IPS-NIHi11 (cell line): Measurements from ENCODE around the gene MOSPD2.

Experiments
- DNase-seq: peaks from one replicate; pipeline ENCODE4 v3.0.0; 2012; ENCODE audit warnings: mixed read lengths, low spot score

Gene MOSPD2

DNA sequence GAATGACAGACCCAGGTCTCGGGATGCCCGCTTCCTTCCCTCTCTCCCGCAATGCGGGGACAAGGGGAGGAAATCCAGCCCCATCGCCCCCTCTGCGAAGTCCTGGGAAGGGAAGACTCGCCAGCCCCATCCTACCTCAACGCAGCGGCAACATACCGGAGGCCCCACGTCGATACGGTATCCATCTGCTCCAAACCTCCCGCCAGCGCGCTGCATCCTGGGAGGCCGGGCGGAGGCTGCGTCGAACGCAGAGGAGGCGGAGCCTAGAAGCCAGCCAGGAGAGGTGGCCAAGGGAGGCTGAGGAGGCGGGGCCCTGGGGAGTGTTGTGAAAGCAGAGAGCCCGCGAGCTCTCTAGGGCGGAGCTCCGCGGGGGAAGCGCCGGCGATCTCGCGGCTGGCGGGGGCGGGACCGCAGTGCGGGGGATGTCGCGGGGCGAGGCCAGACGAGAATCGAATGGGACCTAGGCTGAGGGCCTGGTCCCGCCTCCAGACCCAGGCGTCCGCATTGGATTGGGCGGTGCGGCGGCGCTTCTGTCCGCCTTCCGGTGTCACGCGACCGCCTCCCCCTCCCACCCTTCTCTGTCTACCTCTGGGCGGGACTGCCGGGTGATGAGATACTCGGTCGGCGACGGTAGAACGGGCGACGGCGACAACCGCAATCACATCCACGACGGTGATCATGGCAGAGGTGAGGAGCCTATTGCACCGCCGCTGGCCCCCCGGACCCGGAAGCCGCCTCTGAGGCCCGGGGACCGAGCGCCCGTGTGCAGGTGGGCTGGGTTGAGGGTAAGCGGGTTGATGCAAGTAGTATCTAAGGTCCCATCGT is at the start of gene MOSPD2, which contains the start of gene FANCB:
TSS of gene MOSPD2 (plus strand) at position 571 of the 825 bp plus-strand sequence. CDS start at position 679, 108 bp downstream.
TSS of gene FANCB (minus strand) at position 219 of the 825 bp plus-strand sequence. CDS start 7,559 bp downstream, outside the sequence.
- peak; percentile 88 for DNase-seq

DNA sequence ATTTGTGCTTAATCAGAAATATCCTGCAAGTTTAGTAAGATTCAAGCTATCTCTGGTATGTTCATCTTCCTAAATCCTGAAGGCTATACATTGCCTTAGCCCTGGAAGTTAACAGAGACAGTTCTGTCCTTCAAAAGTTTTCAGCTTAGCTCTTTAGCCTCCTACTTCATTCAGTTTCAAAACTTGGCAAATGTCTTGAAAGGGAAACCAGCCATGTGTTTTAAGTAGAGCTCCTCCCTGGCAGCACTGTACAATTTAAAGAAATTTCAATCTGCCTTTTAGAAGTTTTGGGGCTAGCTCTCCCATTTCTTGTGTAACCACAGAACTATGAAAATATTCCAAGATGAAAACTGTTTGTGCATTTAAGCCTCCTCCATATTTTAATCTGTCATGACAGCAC is 47.4 kb upstream of the MOSPD2 start:
- no peak for DNase-seq

DNA sequence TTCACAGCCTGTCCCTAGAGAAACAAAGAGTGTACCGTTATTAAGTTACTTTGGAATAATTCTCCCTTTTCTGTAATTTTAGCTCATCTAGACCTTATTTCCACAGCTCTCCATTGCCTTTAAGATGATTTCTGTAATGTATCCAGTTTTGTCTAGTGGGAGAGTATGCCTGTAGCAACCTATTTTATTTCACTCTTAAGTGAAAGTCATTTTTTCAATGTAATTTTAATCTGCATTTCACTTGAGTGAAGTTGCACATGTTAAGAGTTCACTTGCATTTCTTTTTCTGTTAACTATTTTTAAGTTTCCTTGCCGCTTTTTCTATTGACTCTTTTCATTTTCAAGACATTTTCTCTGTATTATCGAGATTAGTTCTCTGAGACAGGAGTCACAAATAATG is 46.9 kb upstream of the MOSPD2 start:
- DNase-seq: no peak

DNA sequence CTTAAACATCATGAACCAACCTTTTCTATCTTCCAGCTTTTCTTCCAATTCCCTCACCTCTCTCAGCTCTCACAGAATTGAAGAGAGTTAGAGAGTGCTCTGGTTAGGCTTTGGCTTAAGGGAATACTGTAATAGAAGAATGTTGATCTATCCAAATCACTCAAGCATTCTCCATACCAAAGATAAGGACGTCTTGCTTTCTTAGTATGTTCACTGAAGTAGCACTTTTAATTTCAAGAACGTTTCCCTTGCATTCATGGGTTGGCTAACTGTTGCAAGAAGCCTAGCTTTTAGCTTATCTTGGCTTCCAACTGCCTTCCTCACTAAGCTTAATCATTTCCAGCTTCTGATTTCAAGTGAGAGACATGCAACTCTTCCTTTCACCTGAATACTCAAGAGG is 43.6 kb upstream of the MOSPD2 start:
- no peak for DNase-seq

DNA sequence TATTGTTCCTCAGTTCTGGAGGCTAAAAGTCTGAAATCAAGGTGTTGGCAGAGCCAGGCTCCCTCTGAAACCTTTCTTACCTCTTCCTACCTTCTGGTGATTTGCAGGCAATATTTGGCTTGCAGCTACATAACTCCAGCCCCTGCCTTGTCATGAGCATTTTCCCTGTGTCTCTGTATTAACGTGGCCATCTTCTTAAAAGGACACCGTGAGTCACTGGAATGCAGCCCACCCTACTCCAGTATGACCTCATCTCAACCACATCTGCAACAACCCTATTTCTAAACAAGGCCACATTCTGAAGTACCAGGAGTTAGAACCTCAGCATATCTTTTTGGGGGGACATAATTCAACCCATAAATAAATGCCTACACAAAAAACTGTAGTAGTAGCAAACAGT is 41.1 kb upstream of the MOSPD2 start:
- DNase-seq: no peak

DNA sequence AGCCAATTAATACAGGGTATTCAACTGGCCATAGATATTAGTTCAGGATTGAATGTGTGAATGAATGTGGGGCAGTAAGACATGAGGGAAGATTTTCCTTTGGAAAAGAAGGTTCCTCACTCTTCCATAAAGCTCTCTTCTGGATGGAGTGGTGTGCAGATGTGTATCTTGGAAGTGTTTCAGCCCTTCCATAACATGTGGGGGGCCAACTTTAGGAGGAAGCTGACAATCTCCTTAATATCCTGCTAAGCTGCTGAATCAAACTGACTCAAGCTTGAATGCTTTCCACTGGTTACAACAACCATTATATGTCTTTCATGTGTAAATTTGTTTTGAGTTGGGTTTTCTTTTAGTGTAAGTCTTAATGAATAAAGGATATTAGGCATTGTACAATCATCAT is 40.6 kb upstream of the MOSPD2 start:
- DNase-seq: no peak

GRCh38 chrX:14837155-14837554 is 36.1 kb upstream of the MOSPD2 start:
- DNase-seq: no peak

GRCh38 chrX:14843666-14844065 is 29.6 kb upstream of the MOSPD2 start:
- DNase-seq: no peak

GRCh38 chrX:14851526-14851925 is 21.7 kb upstream of the MOSPD2 start:
- no peak for DNase-seq

GRCh38 chrX:14864631-14865030 is 8.6 kb upstream of the MOSPD2 start:
- DNase-seq: no peak

DNA sequence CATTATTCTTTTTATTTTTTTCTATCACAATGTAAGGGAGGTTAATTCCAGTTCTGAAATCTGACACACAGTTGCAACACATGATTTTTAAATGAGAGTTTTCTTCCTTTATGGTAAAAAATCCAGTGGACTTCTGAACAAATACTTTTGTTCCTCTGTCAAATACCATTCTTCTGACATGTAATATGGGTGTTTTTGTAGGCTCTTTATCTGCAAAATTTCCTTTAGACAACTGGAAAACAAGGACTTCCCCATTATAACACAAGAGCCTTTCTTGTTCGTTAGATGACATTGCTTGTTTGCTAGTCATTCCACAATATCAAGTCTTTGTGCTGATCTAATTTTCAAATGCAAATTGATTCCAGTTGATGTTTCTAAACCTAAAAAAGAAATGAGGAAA is 8.0 kb upstream of the MOSPD2 start:
- no peak for DNase-seq

DNA sequence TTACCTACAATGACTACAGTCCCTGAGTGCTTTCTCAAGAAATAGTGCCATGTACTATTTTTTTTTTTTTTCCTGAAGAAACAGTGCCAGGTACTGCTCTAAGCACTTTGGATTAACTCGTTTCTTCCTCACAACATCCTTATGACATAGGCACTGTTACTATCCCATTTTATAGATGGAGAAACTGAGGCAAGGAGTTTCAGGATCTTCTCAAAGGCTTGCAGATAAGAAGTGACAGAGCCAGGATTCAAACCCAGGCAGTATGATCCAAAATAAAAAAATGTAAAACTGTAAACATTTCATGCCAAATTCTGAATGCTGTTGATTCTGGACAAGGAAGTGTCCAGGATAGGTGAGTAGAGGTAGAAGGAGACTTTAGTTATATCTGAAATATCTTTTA is 1.5 kb upstream of the MOSPD2 start:
- no peak for DNase-seq

DNA sequence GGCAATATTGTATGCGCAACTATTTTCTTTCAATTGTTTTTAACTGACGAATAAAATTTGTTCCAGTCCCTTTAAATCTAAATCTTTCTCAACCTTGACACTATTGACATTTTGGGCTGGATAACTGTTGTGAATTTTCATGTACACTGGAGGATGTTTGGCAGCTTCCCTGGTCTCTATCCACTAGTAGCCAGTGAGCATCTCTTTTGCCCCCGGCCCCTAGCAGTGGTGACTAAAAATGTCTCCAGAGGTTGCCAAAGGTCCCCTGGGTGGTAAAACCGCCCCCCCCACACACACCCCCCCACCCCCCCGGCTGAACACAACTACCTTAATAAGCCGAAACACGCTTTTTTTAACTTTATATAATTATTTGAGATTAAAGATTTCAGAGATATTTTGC is 866 bp upstream of the MOSPD2 start:
- DNase-seq: no peak

- DNase-seq: no peak
These were observed 442 bp downstream of the MOSPD2 start for GRCh38 chrX:14873676-14874049.

- DNase-seq: no peak
These were observed 2.4 kb downstream of the MOSPD2 start for GRCh38 chrX:14875624-14876023.

DNA sequence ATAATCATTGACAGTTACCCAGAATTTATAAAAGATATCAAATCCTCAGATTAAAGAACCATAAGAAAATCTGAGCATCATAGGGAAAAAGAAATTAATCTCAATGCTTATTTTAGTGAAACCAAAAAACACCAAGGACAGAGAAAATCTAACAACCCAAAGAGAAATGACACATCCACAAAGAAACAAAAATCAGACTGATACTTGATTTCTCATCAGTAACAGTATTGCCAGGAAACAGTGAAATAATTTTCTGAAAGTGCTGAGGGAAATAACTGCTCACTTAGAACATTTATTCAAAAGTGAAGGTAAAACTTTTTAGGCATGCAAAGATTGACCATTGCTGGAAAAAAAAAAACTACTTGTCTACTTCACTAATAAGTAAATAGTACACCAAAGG is 10.6 kb downstream of the MOSPD2 start:
- DNase-seq: no peak

GRCh38 chrX:14884714-14885113 is 11.5 kb downstream of the MOSPD2 start:
- no peak for DNase-seq

DNA sequence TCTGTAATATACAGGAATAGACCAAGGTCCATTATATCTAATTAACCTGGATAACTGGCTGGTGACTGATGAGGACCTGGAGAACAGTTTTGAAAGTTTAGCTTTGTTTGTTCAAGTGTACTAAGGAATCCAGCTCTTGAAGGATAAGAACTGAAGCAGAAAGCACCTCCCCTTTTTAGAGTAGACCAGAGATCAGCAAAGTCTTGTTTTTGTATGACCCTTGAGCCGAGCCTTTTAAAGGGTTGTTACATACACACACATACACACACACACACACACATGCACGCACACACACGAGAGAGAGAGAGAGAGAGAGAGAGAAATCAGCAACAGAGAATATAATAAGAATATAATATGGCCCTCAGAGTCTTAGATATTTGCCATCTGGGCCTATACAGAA is 13.0 kb downstream of the MOSPD2 start:
- DNase-seq: no peak

GRCh38 chrX:14896273-14896672 is 23.1 kb downstream of the MOSPD2 start:
- DNase-seq: no peak

- DNase-seq: no peak
These were observed 23.8 kb downstream of the MOSPD2 start for GRCh38 chrX:14897042-14897441.

DNA sequence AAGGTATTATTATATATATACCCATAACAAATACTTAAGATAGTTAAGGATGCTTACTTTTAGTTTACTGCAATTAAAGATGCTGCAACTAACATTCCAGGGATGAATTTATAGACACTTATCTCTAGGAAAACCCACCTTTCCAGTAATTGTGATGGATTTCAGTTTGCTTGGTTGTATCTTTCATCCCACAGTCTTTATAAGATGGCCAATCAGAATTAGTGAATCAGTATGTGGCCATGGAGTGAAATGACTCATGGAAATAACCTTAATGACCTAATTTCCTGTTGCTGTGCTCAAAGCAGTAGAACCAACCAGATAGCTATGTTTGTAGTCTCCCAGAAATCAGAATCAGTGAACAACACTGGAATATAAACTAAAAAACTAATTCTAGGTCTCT is 26.4 kb downstream of the MOSPD2 start:
- DNase-seq: peak; percentile 6

- no peak for DNase-seq
These were observed 29.3 kb downstream of the MOSPD2 start for GRCh38 chrX:14902537-14902936.

DNA sequence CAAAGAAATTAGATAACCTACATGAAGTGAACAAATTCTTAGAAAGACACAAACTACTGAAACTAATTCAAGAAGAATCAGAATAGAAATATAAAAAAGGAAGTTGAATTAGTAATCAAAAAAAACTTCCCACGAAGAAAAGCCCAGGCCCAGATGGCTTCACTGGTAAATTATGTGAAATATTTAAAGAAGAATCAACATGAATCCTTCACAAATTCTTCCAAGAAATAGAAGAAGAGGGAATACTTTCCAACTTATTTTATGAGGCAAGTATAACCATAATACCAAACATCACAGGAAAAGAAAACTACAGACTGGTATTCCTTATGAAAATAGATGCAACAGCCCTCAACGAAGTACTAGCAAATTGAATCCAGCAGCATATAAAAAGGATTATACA is 30.7 kb downstream of the MOSPD2 start:
- no peak for DNase-seq

DNA sequence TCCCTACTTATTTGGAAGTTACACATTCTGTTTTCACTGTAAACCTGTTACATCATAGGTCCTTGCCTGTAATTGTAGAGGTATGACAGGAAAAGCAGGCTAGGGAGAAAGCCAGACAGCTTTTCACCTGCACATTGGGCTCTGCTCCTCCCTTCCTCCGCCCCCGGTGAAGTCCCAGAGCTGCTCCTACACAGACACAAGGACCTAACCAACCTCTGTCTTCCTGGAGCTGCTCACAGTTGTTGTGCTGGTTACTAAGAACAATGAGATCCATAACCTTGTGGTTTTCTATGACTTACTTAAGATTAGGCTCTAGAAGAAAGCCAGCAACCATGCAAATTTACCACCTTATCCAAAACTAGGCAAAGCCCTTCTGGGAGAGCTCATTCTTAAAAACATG is 40.0 kb downstream of the MOSPD2 start:
- DNase-seq: no peak
